ENCODE data around the gene CTSS.

Gene CTSS

DNA sequence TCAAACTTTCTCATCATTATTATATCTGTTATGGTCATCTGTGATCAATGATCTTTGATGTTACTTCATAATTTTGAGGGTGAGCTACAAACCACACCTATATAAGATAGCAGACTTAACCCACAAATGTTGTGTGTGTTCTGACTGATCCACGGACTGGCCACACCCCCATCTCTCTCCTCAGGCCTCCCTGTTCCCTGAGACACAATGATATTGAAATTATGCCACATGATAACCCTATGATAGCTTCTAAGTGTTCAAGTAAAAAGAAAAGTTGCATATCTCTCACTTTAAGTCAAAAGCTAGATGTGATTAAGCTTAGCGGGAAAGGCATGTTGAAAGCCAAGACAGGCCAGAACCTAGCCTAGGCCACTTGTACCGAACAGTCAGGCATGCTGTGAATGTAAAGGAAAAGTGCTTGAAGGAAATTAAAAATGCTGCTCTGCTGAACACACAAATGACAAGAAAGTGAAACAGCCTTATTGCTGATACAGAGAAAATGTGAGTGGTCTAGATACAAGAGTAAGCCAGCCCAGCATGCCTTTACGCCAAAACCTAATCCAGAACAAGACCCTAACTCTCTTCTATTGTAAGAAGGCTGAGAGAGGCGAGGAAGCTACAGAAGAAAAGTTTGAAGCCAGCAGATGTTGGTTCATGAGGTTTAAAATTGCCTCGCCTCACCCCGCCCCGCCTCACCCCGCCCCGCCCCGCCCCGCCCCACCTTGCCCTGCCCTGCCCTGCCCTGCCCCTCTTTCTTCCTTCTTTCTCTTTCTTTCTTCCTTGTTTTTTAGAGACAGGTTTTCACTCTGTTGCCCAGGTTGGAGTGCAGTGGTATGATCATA lies 16.5 kb downstream of the CTSS start:
- Histone ChIP-seq H3K27me3 (no peaks in the 10 kb centered on the region), H3K4me3 (ENCODE audit: low read depth in 1 of 2, low read length in 1 of 2) (no peak overlapping the region), H3K36me3 (peaks cover 96% of the 10 kb centered on the region), H3K27ac (peak overlapping the region; percentile 32), H3K4me1 (ENCODE audit: control insufficient read depth in 1 of 2, insufficient read depth in 1 of 2, low read depth in 1 of 2, low read length in 1 of 2) (no peaks in the 10 kb centered on the region), H3K9me3 (peaks cover 8% of the 10 kb centered on the region)
- TF ChIP-seq, protein P1, sequence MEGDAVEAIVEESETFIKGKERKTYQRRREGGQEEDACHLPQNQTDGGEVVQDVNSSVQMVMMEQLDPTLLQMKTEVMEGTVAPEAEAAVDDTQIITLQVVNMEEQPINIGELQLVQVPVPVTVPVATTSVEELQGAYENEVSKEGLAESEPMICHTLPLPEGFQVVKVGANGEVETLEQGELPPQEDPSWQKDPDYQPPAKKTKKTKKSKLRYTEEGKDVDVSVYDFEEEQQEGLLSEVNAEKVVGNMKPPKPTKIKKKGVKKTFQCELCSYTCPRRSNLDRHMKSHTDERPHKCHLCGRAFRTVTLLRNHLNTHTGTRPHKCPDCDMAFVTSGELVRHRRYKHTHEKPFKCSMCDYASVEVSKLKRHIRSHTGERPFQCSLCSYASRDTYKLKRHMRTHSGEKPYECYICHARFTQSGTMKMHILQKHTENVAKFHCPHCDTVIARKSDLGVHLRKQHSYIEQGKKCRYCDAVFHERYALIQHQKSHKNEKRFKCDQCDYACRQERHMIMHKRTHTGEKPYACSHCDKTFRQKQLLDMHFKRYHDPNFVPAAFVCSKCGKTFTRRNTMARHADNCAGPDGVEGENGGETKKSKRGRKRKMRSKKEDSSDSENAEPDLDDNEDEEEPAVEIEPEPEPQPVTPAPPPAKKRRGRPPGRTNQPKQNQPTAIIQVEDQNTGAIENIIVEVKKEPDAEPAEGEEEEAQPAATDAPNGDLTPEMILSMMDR (IDR thresholded peaks at IDR 0.05): no peak

DNA sequence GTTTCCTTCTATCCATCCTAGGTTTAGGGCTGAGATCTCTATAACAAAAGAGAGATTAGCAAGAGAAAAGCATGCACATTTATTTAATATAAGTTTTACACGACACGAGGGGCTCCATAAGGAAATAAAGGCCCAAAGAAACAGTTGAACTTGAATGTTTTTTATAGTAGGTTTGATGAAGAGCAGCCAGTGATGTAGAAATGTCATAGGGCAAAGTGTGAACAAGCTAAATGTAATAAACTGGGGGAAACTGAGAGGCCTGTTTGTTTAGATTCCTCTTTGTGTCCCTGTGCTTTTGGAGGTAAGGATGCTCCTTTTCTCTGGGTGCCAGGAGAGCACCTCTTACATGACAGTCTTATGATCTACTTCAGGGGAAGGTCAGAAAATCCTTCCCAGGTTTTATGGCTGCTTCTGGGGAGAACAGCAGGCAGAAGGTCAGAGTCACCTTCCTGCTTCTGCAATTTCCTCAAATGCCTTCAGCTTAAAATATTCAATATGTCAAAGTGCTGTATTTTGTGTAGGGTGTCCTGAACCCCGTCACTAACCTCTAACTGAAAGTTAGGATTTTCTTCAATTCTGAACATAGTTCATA lies 35.4 kb downstream of the CTSS start:
- H3K27me3 ChIP-seq: no peaks in the 10 kb centered on the region
- TF ChIP-seq, protein P1 (IDR thresholded peaks at IDR 0.05): no peak
- H3K9me3 ChIP-seq: no peaks in the 10 kb centered on the region
- no peak overlapping the region for H3K4me3 ChIP-seq (ENCODE audit: low read depth in 1 of 2, low read length in 1 of 2)
- H3K36me3 ChIP-seq: peaks cover 64% of the 10 kb centered on the region
- H3K27ac ChIP-seq: peak overlapping the region; percentile 55
- H3K4me1 ChIP-seq (ENCODE audit: control insufficient read depth in 1 of 2, insufficient read depth in 1 of 2, low read depth in 1 of 2, low read length in 1 of 2): no peaks in the 10 kb centered on the region

DNA sequence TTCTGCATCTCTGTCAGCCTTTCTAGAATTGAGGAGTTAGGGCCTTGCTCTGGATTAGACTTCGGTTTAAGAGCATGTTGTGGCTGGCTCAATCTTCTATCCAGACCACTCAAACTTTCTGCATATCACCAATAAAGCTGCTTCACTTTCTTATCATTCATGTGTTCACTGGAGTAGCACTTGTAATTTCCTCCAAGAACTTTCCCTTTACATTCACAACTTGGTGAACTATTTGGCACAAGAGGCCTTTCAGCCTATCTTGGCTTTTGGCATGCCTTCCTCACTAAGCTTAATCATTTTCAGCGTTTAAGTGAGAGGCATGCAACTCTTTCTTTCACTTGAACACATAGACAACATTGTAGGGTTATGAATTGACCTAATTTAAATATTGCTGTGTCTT lies 41.2 kb downstream of the CTSS start:
- H3K4me1 ChIP-seq (ENCODE audit: control insufficient read depth in 1 of 2, insufficient read depth in 1 of 2, low read depth in 1 of 2, low read length in 1 of 2): peaks cover 0 to 4% of the 10 kb centered on the region in 2 experiments
- TF ChIP-seq, protein P1 (IDR thresholded peaks at IDR 0.05): no peak

DNA sequence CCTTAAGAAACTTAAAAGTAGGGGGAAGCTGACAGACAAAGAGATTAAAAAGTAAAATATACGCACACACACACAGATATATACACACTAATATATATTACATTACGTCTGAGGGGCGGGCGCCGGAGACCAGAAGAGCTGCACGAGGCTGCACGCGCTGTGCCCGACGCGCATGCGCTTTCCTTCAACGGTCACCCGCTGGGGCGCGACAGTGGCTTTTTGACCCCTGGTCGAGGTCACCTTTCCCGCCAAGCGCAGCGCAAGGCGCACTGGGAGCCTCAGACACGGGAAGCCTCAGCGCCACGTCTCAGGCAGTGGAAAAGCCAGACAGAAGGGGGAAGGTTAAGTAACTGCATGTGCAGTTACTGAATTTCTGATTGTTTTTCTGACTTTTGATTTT lies 44.9 kb downstream of the CTSS start, which contains the start of gene HORMAD1:
TSS of gene HORMAD1 (minus strand) at position 193 of the 400 bp plus-strand sequence. CDS start 1,390 bp downstream, outside the sequence.
- no peaks in the 10 kb centered on the region for H3K9me3 ChIP-seq
- TF ChIP-seq, protein P1 (IDR thresholded peaks at IDR 0.05): no peak
- H3K27me3 ChIP-seq: no peaks in the 10 kb centered on the region
- H3K36me3 ChIP-seq: peaks cover 6% of the 10 kb centered on the region
- peaks cover 5 to 8% of the 10 kb centered on the region in 2 experiments for H3K4me1 ChIP-seq (ENCODE audit: control insufficient read depth in 1 of 2, insufficient read depth in 1 of 2, low read depth in 1 of 2, low read length in 1 of 2)
- no peak within 1 kb of the TSS for H3K27ac ChIP-seq
- H3K4me3 ChIP-seq (ENCODE audit: low read depth in 1 of 2, low read length in 1 of 2): no peak within 1 kb of the TSS

More for the DNA sequence above, 41.2 kb downstream of the CTSS start:
- Histone ChIP-seq H3K9me3 (no peaks in the 10 kb centered on the region), H3K27ac (peak overlapping the region; percentile 15), H3K27me3 (no peaks in the 10 kb centered on the region), H3K36me3 (peaks cover 11% of the 10 kb centered on the region), H3K4me3 (ENCODE audit: low read depth in 1 of 2, low read length in 1 of 2) (no peak overlapping the region)

DNA sequence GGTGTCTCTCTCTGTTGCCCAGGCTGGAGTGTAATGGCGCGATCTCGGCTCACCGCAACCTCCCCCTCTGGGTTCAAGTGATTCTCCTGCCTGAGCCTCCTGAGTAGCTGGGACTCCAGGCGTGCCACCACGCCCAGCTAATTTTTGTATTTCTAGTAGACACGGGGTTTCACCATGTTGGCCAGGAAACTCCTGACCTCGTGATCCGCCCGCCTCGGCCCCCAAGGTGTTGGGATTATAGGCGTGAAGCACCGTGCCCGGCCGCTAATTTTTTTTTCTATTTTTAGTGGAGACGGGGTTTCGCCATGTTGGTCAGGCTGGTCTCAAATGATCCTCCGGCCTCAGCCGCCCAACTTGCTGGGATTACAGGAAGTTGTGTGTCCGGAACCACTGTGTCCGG lies 45.5 kb downstream of the CTSS start:
- no peak overlapping the region for H3K4me3 ChIP-seq (ENCODE audit: low read depth in 1 of 2, low read length in 1 of 2)
- peaks cover 6% of the 10 kb centered on the region for H3K36me3 ChIP-seq
- TF ChIP-seq, protein P1 (IDR thresholded peaks at IDR 0.05): no peak
- H3K4me1 ChIP-seq (ENCODE audit: control insufficient read depth in 1 of 2, insufficient read depth in 1 of 2, low read depth in 1 of 2, low read length in 1 of 2): peaks cover 5 to 8% of the 10 kb centered on the region in 2 experiments
- H3K27me3 ChIP-seq: no peaks in the 10 kb centered on the region
- no peak overlapping the region for H3K27ac ChIP-seq
- H3K9me3 ChIP-seq: no peaks in the 10 kb centered on the region
